GM19035 (cell line): ENCODE data around the gene MLLT10.

Experiments used
- ATAC-seq: cut with Tn5 transposase; IDR thresholded peaks from one replicate; pipeline ENCODE4 v1.9.1; 2021; ENCODE audit not compliant: unreplicated experiment

The MLLT10 gene

GRCh38 chr10:21516242-21517131 is 17.5 kb upstream of the MLLT10 start:
- peak; percentile 65 for ATAC-seq

- peak; percentile 59 for ATAC-seq
Measured at GRCh38 chr10:21517134-21518031, 16.6 kb upstream of the MLLT10 start.

- ATAC-seq, result no peak
Measured at GRCh38 chr10:21518149-21518640, 15.8 kb upstream of the MLLT10 start.

GRCh38 chr10:21518641-21519396 is 15.2 kb upstream of the MLLT10 start:
- ATAC-seq, result no peak

- ATAC-seq, result no peak
Measured at GRCh38 chr10:21519397-21519933, 14.6 kb upstream of the MLLT10 start.

- ATAC-seq, result no peak
Measured at GRCh38 chr10:21519941-21520436, 14.0 kb upstream of the MLLT10 start.

GRCh38 chr10:21520509-21520908 is 13.5 kb upstream of the MLLT10 start:
- no peak for ATAC-seq

- ATAC-seq, result no peak
Measured at GRCh38 chr10:21520949-21521348, 13.1 kb upstream of the MLLT10 start.

- ATAC-seq, result no peak
Measured at GRCh38 chr10:21521751-21522533, 12.1 kb upstream of the MLLT10 start.

- ATAC-seq, result no peak
Measured at GRCh38 chr10:21522631-21523406, 11.2 kb upstream of the MLLT10 start.

- ATAC-seq, result no peak
Measured at GRCh38 chr10:21523557-21524008, 10.4 kb upstream of the MLLT10 start.

- no peak for ATAC-seq
Measured at GRCh38 chr10:21524131-21524525, 9.9 kb upstream of the MLLT10 start.

GRCh38 chr10:21524526-21525366 is 9.3 kb upstream of the MLLT10 start:
- no peak for ATAC-seq

GRCh38 chr10:21525367-21526187 is 8.5 kb upstream of the MLLT10 start, which contains the start of gene SKIDA1:
TSS of gene SKIDA1 (minus strand) at chr10:21525682. CDS start at chr10:21517822, 7,860 bp downstream.
- peak; percentile 55 for ATAC-seq

GRCh38 chr10:21526188-21526859 is 7.7 kb upstream of the MLLT10 start:
- peak; percentile 46 for ATAC-seq

GRCh38 chr10:21526860-21527597 is 7.0 kb upstream of the MLLT10 start:
- no peak for ATAC-seq
